Stimulated activated CD4-positive, alpha-beta T cell treated with anti-CD3 and anti-CD28 coated beads, Interleukin-4, amount 100 ng/mL, for 4 hours (primary cell): Measurements from ENCODE around the gene FGF22.

Source experiments
- DNase-seq, 2 experiments: peaks; one replicate each; pipeline ENCODE4 v3.0.0-alpha.2; 2020

FGF22 gene

DNA sequence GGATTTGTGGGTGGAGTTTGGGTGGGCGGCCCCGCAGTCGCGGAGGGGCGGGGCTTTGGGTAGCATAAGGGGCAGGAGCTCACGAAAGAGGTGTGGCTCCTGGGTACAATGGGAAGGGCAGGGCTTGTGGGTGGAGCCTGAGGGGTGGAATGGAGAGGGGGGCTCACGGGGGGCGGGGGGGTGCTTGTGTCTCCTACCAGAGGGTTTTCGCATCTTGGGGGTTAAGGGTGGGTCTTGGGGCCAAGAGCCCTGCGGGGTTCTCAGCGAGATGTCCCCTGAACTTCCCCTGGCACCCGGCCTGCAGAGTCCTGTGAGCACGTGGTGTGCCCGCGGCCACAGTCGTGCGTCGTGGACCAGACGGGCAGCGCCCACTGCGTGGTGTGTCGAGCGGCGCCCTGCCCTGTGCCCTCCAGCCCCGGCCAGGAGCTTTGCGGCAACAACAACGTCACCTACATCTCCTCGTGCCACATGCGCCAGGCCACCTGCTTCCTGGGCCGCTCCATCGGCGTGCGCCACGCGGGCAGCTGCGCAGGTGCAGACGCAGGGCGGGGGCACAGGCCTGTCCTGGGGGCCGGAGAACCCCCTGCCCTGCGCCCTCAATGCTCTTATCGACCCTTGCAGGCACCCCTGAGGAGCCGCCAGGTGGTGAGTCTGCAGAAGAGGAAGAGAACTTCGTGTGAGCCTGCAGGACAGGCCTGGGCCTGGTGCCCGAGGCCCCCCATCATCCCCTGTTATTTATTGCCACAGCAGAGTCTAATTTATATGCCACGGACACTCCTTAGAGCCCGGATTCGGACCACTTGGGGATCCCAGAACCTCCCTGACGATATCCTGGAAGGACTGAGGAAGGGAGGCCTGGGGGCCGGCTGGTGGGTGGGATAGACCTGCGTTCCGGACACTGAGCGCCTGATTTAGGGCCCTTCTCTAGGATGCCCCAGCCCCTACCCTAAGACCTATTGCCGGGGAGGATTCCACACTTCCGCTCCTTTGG is 41.6 kb downstream of the FGF22 start:
- peak in 1 of 2 experiments; percentile 92 for DNase-seq

DNA sequence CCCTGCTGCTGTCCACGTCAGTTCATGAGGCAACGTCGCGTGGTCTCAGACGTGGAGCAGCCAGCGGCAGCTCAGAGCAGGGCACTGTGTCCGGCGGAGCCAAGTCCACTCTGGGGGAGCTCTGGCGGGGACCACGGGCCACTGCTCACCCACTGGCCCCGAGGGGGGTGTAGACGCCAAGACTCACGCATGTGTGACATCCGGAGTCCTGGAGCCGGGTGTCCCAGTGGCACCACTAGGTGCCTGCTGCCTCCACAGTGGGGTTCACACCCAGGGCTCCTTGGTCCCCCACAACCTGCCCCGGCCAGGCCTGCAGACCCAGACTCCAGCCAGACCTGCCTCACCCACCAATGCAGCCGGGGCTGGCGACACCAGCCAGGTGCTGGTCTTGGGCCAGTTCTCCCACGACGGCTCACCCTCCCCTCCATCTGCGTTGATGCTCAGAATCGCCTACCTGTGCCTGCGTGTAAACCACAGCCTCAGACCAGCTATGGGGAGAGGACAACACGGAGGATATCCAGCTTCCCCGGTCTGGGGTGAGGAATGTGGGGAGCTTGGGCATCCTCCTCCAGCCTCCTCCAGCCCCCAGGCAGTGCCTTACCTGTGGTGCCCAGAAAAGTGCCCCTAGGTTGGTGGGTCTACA is 43.1 kb downstream of the FGF22 start:
- DNase-seq = no peak

- no peak for DNase-seq
Measured at GRCh38 chr19:685454-685931, 45.8 kb downstream of the FGF22 start.

GRCh38 chr19:686589-687297 is 47.1 kb downstream of the FGF22 start:
- DNase-seq = no peak

DNA sequence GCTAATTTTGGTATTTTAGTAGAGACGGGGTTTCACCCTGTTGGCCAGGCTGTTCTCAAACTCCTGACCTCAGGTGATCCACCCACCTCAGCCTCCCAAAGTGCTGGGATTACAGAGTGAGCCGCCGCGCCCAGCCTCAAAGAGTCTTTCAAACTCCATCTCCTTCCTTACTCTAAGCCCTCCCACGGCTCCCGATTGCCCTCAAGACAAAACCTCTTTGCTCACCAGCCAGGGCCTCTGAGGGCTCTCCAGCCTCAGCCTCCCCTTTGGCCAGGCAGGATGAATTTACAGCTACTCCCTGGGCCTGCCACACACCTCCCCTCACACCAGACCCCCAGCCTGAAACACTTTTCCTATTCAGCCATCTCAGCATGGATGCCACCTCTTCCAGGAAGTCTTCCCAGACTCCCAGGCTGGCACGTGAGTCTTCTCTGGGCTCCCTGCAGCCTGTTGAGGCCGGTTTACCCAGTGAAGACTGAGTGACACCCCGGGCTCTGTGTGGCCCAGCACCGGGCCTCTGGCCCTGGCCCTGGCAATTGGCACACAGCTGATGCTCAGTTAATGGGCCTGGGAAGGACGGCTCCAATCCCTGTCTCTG is 48.0 kb downstream of the FGF22 start:
- no peak for DNase-seq

- DNase-seq = no peak
Measured at GRCh38 chr19:688214-688613, 48.5 kb downstream of the FGF22 start.

DNA sequence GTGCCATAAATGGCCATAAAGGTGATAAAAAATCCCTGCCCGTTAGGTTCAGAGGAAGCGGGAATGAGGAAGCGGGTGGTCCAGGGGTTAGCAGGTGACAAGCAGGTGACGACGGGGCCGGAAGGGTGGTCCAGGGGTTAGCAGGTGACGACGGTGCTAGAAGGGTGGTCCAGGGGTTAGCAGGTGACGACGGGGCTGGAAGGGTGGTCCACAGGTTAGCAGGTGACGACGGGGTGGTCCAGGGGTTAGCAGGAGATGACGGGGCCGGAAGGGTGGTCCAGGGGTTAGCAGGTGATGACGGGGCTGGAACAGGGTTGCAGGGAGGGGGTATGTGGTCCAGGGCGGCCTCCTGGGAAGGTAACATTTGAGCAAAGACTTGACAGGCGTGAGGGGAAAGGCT is 49.3 kb downstream of the FGF22 start:
- no peak for DNase-seq

DNA sequence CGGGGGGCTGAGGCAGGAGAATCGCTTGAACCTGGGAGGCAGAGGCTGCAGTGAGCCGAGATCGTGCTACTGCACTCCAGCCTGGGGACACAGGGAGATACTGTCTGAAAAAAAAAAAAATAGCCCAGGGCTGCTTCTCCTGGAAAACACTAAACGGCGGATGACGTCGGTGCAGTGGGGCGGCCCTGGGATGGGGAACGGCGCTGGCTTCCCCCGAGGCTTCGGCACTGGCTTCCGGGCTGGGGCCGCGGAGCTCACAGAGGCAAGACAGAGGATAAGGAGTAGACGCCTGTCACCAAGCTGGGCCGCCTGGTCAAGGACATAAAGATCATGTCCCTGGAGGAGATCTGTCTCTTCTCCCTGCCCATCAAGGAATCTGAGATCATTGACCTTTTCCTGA is 50.5 kb downstream of the FGF22 start:
- DNase-seq = no peak
